Measurements from ENCODE around the gene PAXIP1. TPM values are rescaled to one million over a fixed set of nuclear protein-coding genes. Genes with fewer than 3 reads are reported as not detected.

Gene PAXIP1
- total and polyA plus RNA-seq, 2 experiments from 2014 or later = 12.5 to 36.9 TPM

DNA sequence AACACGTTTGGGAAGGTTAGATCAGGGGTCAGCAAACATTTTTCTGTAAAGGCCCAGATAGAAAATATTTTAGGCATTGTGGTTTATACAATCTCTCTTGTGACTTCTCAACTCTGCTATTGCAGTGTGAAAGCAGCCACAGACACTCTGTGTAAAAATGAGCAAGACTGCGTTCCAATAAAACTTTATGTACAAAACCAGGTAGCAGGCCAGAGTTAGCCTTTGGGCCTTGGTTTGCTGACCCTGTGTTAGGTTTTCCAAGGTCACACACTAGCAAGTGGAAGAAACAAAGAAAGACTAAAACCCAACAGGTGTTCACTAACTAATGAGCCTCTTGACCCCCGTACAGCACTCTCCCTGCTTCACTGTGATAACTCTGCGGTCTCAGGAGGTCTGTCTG is 14.9 kb upstream of the PAXIP1 start (continued):
- no peak for TF ChIP-seq ZNF331 (CRISPR knock-in tag; IDR thresholded peaks at IDR 0.05; ENCODE audit: low read depth)
- no peak for TF ChIP-seq EZH2 (IDR thresholded peaks at IDR 0.05; ENCODE audit: low read depth, unreplicated experiment)
- no peak for TF ChIP-seq EZH2phosphoT487 (IDR thresholded peaks at IDR 0.05; ENCODE audit: unreplicated experiment)
- TF ChIP-seq ZNF114 (CRISPR knock-in tag; IDR thresholded peaks at IDR 0.05) = no peak
- no peak for TF ChIP-seq NANOG (IDR thresholded peaks at IDR 0.05; ENCODE audit: borderline replicate concordance)
- TF ChIP-seq, protein P1, sequence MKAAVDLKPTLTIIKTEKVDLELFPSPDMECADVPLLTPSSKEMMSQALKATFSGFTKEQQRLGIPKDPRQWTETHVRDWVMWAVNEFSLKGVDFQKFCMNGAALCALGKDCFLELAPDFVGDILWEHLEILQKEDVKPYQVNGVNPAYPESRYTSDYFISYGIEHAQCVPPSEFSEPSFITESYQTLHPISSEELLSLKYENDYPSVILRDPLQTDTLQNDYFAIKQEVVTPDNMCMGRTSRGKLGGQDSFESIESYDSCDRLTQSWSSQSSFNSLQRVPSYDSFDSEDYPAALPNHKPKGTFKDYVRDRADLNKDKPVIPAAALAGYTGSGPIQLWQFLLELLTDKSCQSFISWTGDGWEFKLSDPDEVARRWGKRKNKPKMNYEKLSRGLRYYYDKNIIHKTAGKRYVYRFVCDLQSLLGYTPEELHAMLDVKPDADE (IDR thresholded peaks at IDR 0.05) = no peak
- TF ChIP-seq, protein P2, sequence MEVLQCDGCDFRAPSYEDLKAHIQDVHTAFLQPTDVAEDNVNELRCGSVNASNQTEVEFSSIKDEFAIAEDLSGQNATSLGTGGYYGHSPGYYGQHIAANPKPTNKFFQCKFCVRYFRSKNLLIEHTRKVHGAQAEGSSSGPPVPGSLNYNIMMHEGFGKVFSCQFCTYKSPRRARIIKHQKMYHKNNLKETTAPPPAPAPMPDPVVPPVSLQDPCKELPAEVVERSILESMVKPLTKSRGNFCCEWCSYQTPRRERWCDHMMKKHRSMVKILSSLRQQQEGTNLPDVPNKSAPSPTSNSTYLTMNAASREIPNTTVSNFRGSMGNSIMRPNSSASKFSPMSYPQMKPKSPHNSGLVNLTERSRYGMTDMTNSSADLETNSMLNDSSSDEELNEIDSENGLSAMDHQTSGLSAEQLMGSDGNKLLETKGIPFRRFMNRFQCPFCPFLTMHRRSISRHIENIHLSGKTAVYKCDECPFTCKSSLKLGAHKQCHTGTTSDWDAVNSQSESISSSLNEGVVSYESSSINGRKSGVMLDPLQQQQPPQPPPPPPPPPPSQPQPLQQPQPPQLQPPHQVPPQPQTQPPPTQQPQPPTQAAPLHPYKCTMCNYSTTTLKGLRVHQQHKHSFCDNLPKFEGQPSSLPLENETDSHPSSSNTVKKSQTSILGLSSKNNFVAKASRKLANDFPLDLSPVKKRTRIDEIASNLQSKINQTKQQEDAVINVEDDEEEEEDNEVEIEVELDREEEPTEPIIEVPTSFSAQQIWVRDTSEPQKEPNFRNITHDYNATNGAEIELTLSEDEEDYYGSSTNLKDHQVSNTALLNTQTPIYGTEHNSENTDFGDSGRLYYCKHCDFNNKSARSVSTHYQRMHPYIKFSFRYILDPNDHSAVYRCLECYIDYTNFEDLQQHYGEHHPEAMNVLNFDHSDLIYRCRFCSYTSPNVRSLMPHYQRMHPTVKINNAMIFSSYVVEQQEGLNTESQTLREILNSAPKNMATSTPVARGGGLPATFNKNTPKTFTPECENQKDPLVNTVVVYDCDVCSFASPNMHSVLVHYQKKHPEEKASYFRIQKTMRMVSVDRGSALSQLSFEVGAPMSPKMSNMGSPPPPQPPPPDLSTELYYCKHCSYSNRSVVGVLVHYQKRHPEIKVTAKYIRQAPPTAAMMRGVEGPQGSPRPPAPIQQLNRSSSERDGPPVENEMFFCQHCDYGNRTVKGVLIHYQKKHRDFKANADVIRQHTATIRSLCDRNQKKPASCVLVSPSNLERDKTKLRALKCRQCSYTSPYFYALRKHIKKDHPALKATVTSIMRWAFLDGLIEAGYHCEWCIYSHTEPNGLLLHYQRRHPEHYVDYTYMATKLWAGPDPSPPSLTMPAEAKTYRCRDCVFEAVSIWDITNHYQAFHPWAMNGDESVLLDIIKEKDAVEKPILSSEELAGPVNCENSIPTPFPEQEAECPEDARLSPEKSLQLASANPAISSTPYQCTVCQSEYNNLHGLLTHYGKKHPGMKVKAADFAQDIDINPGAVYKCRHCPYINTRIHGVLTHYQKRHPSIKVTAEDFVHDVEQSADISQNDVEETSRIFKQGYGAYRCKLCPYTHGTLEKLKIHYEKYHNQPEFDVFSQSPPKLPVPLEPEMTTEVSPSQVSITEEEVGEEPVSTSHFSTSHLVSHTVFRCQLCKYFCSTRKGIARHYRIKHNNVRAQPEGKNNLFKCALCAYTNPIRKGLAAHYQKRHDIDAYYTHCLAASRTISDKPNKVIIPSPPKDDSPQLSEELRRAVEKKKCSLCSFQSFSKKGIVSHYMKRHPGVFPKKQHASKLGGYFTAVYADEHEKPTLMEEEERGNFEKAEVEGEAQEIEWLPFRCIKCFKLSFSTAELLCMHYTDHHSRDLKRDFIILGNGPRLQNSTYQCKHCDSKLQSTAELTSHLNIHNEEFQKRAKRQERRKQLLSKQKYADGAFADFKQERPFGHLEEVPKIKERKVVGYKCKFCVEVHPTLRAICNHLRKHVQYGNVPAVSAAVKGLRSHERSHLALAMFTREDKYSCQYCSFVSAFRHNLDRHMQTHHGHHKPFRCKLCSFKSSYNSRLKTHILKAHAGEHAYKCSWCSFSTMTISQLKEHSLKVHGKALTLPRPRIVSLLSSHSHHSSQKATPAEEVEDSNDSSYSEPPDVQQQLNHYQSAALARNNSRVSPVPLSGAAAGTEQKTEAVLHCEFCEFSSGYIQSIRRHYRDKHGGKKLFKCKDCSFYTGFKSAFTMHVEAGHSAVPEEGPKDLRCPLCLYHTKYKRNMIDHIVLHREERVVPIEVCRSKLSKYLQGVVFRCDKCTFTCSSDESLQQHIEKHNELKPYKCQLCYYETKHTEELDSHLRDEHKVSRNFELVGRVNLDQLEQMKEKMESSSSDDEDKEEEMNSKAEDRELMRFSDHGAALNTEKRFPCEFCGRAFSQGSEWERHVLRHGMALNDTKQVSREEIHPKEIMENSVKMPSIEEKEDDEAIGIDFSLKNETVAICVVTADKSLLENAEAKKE (CRISPR knock-in tag; IDR thresholded peaks at IDR 0.05) = no peak

DNA sequence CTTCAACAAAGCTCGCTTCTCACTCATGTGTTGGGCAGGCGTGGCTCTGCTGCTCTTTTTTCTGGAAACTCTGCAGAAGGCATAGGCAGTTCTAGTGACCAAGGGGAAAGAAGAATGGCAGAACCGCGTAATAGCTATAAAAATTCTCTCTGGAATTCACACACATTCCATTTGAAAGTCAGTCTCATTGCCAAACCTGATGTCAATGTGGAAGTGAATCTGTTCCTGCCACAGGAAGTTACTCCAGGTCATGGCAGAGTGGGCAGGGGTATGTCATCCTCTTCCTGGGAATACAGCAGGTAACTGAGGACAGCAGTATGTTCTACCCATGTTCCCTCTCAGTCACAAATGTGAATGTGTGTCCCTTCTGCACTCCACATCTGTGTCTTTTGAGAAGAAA is 8.2 kb upstream of the PAXIP1 start:
- no peaks in the 10 kb centered on the region; the same call in 1 of the 2 replicates for H3K4me1 ChIP-seq (ENCODE audit: insufficient read depth)
- ATAC-seq = no peak
- no peaks in the 10 kb centered on the region; the same call in 1 of the 2 replicates for H3K36me3 ChIP-seq (ENCODE audit: insufficient read depth)
- H3K9me2 ChIP-seq (ENCODE audit: insufficient read depth) = peaks cover 6% of the 10 kb centered on the region; the same call in 1 of the 2 replicates
- H3K79me2 ChIP-seq (replicated peaks; ENCODE audit: insufficient read depth) = no peaks in the 10 kb centered on the region
- no peaks in the 10 kb centered on the region for H3F3A ChIP-seq (replicated peaks; ENCODE audit: low read depth)
- no peaks in the 10 kb centered on the region for H4K20me1 ChIP-seq (replicated peaks; ENCODE audit: insufficient read depth)
- H3K4me3 ChIP-seq = no peak overlapping the region
- no peak for DNase-seq (ENCODE audit: low spot score)
- H3K27me3 ChIP-seq (ENCODE audit: insufficient read depth) = no peaks in the 10 kb centered on the region
- Mint-ChIP-seq H3K9me3 (no peaks in the 10 kb centered on the region), H3K27ac (no peak overlapping the region), H3K27me3 (ENCODE audit: insufficient read depth, low read depth, poor library complexity) (peaks cover 8% of the 10 kb centered on the region), H3K36me3 (ENCODE audit: low read depth) (no peaks in the 10 kb centered on the region), H3K4me1 (peaks cover 8% of the 10 kb centered on the region; the same call in 2 of the 3 replicates), H3K4me3 (no peak overlapping the region)
- no peak overlapping the region for H3K4me2 ChIP-seq
- no peak overlapping the region for H3K27ac ChIP-seq (ENCODE audit: low read depth)
- H2AFZ ChIP-seq = no peak overlapping the region
- TF ChIP-seq EZH2phosphoT487 (IDR thresholded peaks at IDR 0.05; ENCODE audit: unreplicated experiment) (no peak), NANOG (IDR thresholded peaks at IDR 0.05; ENCODE audit: borderline replicate concordance) (no peak), EZH2 (IDR thresholded peaks at IDR 0.05; ENCODE audit: low read depth, unreplicated experiment) (no peak), JUNB (IDR thresholded peaks at IDR 0.05; ENCODE audit: unreplicated experiment) (no peak)
- TF ChIP-seq, protein P2 (CRISPR knock-in tag; IDR thresholded peaks at IDR 0.05) = no peak

All from GM23338 (cell line).